ENCODE measurements around the gene CHMP1B.
"Not testable (repeated sequence)": the region's sequence is repeated elsewhere in the genome, so short reads cannot be mapped to it uniquely, and the experiment has no call there.

The CHMP1B gene

DNA sequence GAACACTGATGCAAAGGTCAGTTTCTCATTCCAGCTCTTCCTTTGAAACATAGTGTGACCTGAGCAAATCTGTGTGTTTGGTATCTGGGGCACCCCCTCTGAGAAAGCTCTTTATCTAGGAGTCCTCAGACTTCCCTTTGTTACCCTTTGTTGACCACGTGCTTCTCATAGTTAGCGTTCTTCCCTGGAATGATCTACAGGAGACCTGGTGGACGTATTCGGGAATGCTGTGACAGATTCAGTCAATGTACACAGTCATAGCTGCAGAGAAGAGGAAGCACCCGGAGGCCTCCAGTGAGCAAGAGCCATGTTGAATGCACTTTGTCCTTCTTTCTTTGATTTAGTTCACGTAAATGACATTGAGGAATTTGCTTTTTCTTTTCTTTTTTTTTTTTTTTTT is 10.7 kb upstream of the CHMP1B start:
- DNase-seq (ENCODE audit: low read depth) = no peak

DNA sequence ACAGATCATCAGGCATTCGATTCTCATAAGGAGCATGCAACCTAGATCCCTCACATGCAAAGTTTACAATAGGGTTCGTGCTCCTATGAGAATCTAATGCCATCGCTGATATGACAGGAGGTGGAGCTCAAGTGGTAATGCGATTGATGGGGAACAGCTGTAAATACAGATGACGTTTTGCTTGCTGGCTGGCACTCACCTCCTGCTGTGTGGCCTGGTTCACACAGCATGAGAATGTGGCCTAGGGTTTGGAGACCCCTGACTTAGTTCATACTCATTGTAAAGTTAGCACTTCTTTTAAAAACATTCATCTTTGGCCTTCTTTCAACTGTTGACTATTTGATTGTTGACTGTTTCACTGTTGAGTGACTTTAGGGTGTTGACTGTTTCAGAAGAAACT is 8.7 kb upstream of the CHMP1B start:
- DNase-seq (ENCODE audit: low read depth) = no peak

DNA sequence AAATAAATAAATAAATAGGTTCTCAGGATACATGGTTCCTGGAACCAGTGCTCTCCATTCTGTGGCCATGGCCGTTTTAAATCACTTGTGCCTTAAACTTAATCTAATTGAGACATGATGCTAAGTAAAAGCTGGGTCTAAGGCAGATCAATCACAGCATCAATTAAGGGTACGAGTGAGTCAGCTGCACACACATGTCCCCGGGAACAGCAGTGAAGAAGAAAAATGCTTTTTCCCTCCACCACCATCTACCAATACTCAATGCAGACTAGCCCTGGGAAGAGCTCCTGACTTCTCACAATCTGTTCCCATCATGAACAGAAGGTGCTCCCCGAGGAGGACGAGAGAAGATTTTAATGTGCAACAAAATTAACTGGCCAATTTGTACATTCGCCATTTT is 6.8 kb upstream of the CHMP1B start:
- DNase-seq (ENCODE audit: low read depth) = no peak

GRCh38 chr18:11845654-11846053 is 5.6 kb upstream of the CHMP1B start:
- no peak for DNase-seq (ENCODE audit: low read depth)

- DNase-seq (ENCODE audit: low read depth) = no peak
Measured at GRCh38 chr18:11847811-11848210, 3.4 kb upstream of the CHMP1B start.

DNA sequence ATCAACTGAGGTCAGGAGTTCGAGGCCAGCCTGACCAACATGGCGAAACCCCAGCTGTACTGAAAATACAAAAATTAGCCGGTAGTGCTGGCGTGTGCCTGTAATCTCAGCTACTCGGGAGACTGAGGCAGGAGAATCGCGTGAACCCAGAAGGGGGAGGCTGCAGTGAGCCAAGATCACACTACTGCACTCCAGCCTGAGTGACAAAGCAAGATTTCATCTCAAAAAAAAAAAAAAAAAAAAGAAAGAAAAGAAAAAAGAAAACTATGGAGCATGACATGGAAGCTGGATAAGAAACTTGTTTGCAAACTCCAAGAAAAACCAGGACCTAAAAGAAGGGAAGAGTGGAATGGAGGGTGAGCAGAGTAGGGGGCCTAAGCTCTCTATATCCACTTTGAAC is 1.9 kb upstream of the CHMP1B start:
- no peak for DNase-seq (ENCODE audit: low read depth)

DNA sequence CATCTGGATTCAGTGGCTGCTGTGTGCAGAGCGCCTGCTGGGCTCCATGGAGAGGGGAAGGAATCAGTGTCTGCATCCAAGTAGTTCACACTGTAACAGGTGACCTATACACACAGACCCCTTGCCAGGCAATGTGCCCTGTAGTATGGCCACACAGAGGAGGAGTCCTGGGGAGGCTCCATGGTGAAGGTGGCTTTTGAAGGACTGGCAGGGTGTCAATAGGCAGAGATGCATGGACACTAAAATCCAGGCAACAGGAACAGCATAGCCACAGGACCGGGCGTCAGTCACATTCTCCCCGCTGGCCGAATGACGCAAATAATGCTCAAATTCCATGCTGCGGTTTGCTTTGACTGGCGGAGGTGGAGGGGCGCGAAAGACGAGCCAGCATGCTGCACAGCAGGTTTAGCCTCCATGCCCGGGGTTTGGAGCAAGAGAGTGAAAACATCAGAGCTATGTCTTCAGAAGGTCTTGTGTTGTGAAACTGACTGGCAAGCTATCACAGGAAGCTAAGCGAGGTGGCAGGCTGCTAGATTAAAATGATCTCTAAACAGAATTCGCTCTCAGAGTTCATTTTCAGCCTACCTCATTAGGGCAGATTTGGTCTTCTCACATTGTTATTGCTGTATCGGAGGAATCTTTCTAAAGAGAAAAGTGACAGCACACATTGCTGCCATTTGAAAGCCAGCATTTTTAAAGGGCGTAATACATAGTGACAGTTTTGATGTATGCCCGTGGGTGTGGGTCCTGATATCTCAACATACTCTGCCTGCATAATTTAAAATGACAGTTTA is 1.2 kb upstream of the CHMP1B start:
- DNase-seq (ENCODE audit: low read depth) = peak; percentile 96

DNA sequence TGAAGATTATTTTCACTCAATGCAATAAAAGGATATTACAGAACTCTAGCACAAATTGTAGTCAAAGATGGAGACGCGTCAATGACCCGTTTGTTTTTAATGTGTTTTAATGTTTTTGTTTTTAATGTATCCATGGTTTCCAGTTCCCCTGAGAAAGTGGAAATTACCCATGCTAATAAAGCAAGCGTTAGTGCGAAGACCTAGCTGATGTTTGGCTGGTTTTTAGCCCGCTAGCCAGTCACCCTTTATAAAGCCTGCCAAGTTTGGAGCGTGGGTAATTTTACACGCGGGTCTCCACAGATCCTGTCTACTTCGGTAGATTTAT is 430 bp upstream of the CHMP1B start:
- peak; percentile 74 for DNase-seq (ENCODE audit: low read depth)

GRCh38 chr18:11851806-11852337 is 659 bp downstream of the CHMP1B start:
- DNase-seq (ENCODE audit: low read depth) = peak; percentile 33

DNA sequence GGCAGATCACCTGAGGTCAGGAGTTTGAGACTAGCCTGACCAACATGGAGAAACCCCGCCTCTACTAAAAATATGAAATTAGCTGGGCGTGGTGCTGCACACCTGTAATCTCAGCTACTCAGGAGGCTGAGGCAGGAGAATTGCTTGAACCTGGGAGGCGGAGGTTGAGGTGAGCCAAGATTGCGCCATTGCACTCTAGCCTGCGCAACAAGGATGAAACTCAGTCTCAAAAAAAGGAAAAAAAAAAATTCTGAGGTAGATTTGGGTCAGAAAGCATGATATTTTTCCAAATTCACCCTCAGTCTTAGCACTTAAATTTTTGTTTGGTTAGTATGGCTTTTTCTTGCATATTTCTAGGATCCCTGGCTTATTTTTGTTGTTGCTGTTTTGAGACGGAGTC is 3.3 kb downstream of the CHMP1B start:
- DNase-seq (ENCODE audit: low read depth) = not testable (repeated sequence)

DNA sequence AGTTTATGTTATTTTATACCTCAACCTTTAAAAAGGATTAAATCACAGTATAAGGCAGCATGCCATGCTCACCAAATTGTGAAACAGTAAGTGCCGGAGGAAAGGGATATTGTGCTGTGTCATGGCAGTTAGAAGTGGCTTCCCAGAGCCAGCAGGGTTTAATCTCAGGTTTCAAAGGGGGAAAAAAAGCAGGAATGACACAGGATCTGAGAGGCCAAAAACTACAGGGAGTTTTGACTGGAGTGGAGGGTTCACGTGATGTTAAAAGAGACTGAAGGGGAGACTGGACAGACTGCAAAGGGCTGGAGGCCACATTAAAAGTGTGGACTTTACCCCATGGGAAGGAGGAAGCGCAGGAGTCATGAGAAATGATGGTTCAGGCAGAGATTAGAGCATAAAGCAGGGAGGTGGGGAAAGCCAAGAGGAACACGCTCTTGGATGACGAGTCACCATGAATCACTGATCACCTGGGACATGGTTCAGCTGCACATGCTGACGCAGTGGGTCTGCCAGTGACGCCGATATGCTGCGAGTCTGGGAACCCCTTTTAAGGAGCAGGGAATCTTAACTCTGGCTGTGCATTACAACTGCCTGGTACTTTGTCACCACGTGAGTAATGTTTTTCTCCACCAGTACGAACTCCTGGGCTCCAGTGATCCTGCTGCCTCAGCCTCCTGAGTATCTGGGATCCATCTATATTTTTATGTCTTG is 6.1 kb downstream of the CHMP1B start:
- DNase-seq (ENCODE audit: low read depth) = peak; percentile 98

GRCh38 chr18:11859282-11859830 is 8.1 kb downstream of the CHMP1B start:
- DNase-seq (ENCODE audit: low read depth) = no peak

DNA sequence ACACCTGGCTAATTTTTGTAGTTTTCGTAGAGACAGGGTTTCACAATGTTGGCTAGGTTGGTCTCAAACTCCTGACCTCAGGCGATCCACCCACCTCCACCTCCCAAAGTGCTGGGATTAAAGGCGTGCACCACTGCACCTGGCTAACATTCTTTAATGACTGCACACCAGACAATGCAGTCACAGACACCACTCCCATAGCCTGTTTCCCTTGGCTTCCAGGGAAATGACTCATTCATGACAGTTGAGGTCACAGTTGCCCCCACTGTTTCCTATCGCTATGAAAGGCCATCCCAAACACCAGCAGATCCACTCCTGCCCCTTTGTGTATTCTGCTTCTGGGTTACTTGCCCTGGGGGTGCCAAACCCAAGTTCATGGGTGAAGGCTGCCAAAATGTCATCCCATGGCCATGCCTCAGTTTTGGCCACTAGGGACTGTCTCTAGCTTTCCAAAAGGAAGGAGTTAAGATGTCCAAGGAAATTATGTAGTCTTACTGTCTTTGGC is 8.7 kb downstream of the CHMP1B start:
- peak; percentile 28 for DNase-seq (ENCODE audit: low read depth)

- no peak for DNase-seq (ENCODE audit: low read depth)
Measured at GRCh38 chr18:11860594-11861450, 9.6 kb downstream of the CHMP1B start.

DNA sequence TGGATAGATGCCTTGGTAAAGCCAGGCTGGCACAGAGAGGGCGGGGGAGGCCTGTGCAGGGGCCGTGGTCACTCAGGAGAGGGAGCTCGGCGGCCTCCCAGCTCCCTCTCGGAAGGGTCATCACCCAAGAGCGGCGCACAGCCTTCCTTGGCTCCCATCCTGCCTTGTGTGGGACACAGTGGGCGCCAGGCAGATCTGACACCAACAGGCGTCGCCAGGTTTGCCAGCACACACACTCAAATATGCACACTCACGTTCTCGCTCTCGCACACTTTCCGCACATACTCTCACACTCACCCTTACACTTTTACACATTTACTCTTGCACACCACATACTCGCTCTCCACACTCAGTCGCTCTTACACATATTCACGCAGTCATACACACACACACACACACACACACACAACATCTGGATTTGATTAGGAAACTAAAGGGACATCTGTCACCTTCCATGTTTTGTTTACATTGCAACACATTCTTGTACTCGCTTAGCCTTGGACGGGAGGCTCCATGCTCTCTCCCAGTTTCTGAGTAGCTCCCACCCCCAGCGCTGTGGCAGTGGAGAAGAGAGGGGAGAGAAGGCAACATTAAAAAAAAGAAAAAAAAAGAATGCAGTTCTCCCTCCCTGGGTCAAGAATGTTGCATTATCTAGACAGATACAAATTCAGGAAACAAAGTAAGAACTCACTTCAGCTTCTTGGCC is 10.5 kb downstream of the CHMP1B start:
- DNase-seq (ENCODE audit: low read depth) = peak; percentile 65

DNA sequence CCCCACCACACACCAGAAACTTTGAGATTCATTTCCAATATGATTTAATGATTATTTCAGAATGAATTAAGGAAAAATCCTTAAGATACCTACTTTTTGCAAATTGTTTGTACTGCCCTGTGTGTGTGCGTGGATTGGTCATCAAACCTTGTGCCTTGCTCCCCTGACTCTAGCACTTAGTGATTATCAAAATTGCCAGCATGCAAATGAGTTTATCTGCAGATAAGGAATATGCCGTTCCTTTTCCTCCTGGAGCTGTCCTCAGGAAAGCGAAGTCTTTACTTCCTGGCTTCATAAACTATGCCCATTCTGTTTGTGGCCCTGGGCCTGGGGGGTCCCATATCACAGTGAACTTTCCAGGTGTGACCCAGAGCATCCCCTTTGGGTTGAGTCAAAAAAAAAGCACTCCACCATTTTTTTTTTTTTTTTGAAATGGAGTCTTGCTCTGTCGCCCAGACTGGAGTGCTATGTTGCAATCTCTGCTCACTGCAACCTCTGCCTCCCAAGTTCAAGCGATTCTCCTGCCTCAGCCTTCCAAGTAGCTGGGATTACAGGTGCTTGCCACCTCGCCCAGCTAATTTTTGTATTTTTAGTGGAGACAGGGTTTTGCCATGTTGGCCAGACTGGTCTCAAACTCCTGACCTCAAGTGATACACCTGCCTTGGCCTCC is 11.4 kb downstream of the CHMP1B start:
- no peak for DNase-seq (ENCODE audit: low read depth)

DNA sequence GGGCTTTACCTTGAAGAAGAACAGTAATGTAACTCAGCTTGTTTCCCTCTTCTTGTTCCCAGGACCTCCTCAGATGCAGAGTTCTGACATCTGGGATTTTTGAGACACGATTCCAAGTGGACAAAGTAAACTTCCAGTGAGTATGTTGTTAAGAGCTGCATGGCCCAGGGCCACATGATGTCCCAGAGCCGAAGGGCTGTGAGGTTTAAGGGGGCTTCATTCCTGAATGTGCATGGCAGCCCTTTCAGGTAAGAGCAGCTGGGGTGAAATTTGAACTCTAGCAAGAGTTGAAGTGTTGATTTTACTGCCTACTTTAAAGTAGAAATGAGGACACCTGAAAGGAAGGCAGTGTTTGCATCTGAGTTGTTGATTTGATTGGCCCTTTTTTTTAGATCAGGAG is 13.3 kb downstream of the CHMP1B start:
- DNase-seq (ENCODE audit: low read depth) = no peak

GRCh38 chr18:11865071-11865470 is 13.9 kb downstream of the CHMP1B start:
- DNase-seq (ENCODE audit: low read depth) = no peak

GRCh38 chr18:11866329-11866728 is 15.1 kb downstream of the CHMP1B start:
- DNase-seq (ENCODE audit: low read depth) = no peak

GRCh38 chr18:11866764-11867163 is 15.6 kb downstream of the CHMP1B start:
- DNase-seq (ENCODE audit: low read depth) = no peak

- no peak for DNase-seq (ENCODE audit: low read depth)
Measured at GRCh38 chr18:11868230-11868629, 17.0 kb downstream of the CHMP1B start.
